NOMO-1 treated with DMSO at 0.1 percent for 48 hours (cell line): ENCODE measurements around the gene POMT1.
"Not testable (repeated sequence)": the region's sequence is repeated elsewhere in the genome, so short reads cannot be mapped to it uniquely, and the experiment has no call there.

Experiments
- DNase-seq: peaks from one replicate; lab custom pipeline; 2025; ENCODE audit not compliant: unreplicated experiment; lab: John Stamatoyannopoulos, UW

POMT1 gene

GRCh38 chr9:131549186-131549585 is 46.5 kb downstream of the POMT1 start:
- not testable (repeated sequence) for DNase-seq

GRCh38 chr9:131550465-131550864 is 47.7 kb downstream of the POMT1 start:
- DNase-seq = not testable (repeated sequence)

- DNase-seq = no peak
Measured at GRCh38 chr9:131552030-131552429, 49.3 kb downstream of the POMT1 start.

- DNase-seq = no peak
Measured at GRCh38 chr9:131554087-131554842, 51.5 kb downstream of the POMT1 start.

- no peak for DNase-seq
Measured at GRCh38 chr9:131554843-131555351, 52.2 kb downstream of the POMT1 start.

GRCh38 chr9:131555841-131556673 is 53.3 kb downstream of the POMT1 start:
- DNase-seq = no peak

- no peak for DNase-seq
Measured at GRCh38 chr9:131557855-131558548, 55.3 kb downstream of the POMT1 start.

GRCh38 chr9:131559421-131560000 is 56.8 kb downstream of the POMT1 start:
- no peak for DNase-seq

GRCh38 chr9:131562032-131562959 is 59.6 kb downstream of the POMT1 start:
- no peak for DNase-seq

- no peak for DNase-seq
Measured at GRCh38 chr9:131565369-131565768, 62.7 kb downstream of the POMT1 start.

GRCh38 chr9:131566158-131566557 is 63.4 kb downstream of the POMT1 start:
- DNase-seq = no peak

GRCh38 chr9:131567910-131568309 is 65.2 kb downstream of the POMT1 start:
- no peak for DNase-seq
